HepG2 (cell line): ENCODE measurements around the gene SLC29A2. TPM values are rescaled to one million over a fixed set of nuclear protein-coding genes. Genes with fewer than 3 reads are reported as not detected.

ENCODE experiments used
- AGO2 ChIP-seq: fragments of 200-400 bp; formaldehyde crosslinking; optimal IDR thresholded peaks from 2 replicates; pipeline ENCODE3; 2017; ENCODE audit warnings: mild to moderate bottlenecking, low read depth, low read length, moderate library complexity
- HNRNPUL1 ChIP-seq: fragments of 200-400 bp; formaldehyde crosslinking; IDR thresholded peaks from 2 replicates; pipeline ENCODE4 v1.6.1; 2017; ENCODE audit warnings: low read depth, mild to moderate bottlenecking, low read length, moderate library complexity
- HOXD1 ChIP-seq: sonication (generic); formaldehyde crosslinking; IDR thresholded peaks from 2 replicates; pipeline ENCODE4 v1.5.0; 2020; ENCODE audit warnings: missing genetic modification reagents
- IRX3 ChIP-seq: sonication (generic); formaldehyde crosslinking; IDR thresholded peaks from 2 replicates; pipeline ENCODE4 v1.8.1; 2023; ENCODE audit warnings: mild to moderate bottlenecking, low read depth, missing genetic modification reagents, borderline replicate concordance
- KDM2A ChIP-seq: sonication (generic); formaldehyde crosslinking; IDR thresholded peaks from 2 replicates; pipeline ENCODE4 v1.4.0; 2020; ENCODE audit warnings: low read depth, missing genetic modification reagents, borderline replicate concordance
- MYNN ChIP-seq: sonication (generic); formaldehyde crosslinking; IDR thresholded peaks from 2 replicates; pipeline ENCODE4 v1.4.0; 2020; ENCODE audit warnings: mild to moderate bottlenecking, low read depth, missing genetic modification reagents
- NFE2L1 ChIP-seq: sonication (generic); formaldehyde crosslinking; IDR thresholded peaks from 2 replicates; pipeline ENCODE4 v1.4.0; 2020; ENCODE audit warnings: missing genetic modification reagents, mild to moderate bottlenecking, borderline replicate concordance
- NFE2L2 ChIP-seq: fragments of 150-350 bp; IDR thresholded peaks from 2 replicates; pipeline ENCODE4 v1.6.1; 2014; ENCODE audit warnings: low read length
- NPAS2 ChIP-seq: sonication (generic); formaldehyde crosslinking; IDR thresholded peaks from 2 replicates; pipeline ENCODE4 v1.8.0; 2022; ENCODE audit warnings: mild to moderate bottlenecking, missing genetic modification reagents, borderline replicate concordance
- TBX2 ChIP-seq: sonication (generic); formaldehyde crosslinking; IDR thresholded peaks from 2 replicates; pipeline ENCODE4 v1.5.0; 2020; ENCODE audit warnings: missing genetic modification reagents, mild to moderate bottlenecking, borderline replicate concordance
- THAP7 ChIP-seq: sonication (generic); formaldehyde crosslinking; IDR thresholded peaks from 2 replicates; pipeline ENCODE4 v1.8.1; 2023; ENCODE audit warnings: mild to moderate bottlenecking, missing genetic modification reagents
- ZFP37 ChIP-seq: sonication (generic); formaldehyde crosslinking; IDR thresholded peaks from 2 replicates; pipeline ENCODE4 v1.4.0; 2020; ENCODE audit warnings: missing genetic modification reagents, borderline replicate concordance
- ZFP90 ChIP-seq: sonication (generic); formaldehyde crosslinking; IDR thresholded peaks from 2 replicates; pipeline ENCODE4 v1.8.0; 2022; ENCODE audit warnings: missing genetic modification reagents, mild to moderate bottlenecking, inconsistent platforms, borderline replicate concordance
- ZKSCAN1 ChIP-seq: fragments of 150-350 bp; IDR thresholded peaks from 2 replicates; pipeline ENCODE4 v1.6.1; 2014; ENCODE audit warnings: low read length
- ZNF333 ChIP-seq: sonication (generic); formaldehyde crosslinking; IDR thresholded peaks from 2 replicates; pipeline ENCODE4 v1.4.0; 2020; ENCODE audit warnings: mild to moderate bottlenecking, missing genetic modification reagents, borderline replicate concordance
- ZNF354B ChIP-seq: sonication (generic); formaldehyde crosslinking; IDR thresholded peaks from 2 replicates; pipeline ENCODE4 v1.8.0; 2022; ENCODE audit warnings: mild to moderate bottlenecking, missing genetic modification reagents
- ZNF383 ChIP-seq: sonication (generic); formaldehyde crosslinking; IDR thresholded peaks from 2 replicates; pipeline ENCODE4 v1.4.0; 2020; ENCODE audit warnings: missing genetic modification reagents, mild to moderate bottlenecking, borderline replicate concordance
- ZNF407 ChIP-seq: sonication (generic); formaldehyde crosslinking; IDR thresholded peaks from one replicate; pipeline ENCODE4 v1.5.1; 2020; ENCODE audit warnings: mild to moderate bottlenecking, missing genetic modification reagents; ENCODE audit errors: not compliant biosample characterization
- ZNF746 ChIP-seq: sonication (generic); formaldehyde crosslinking; IDR thresholded peaks from 2 replicates; pipeline ENCODE4 v1.8.0; 2022; ENCODE audit warnings: mild to moderate bottlenecking, missing genetic modification reagents
- ZNF841 ChIP-seq: sonication (generic); formaldehyde crosslinking; IDR thresholded peaks from 2 replicates; pipeline ENCODE4 v1.8.1; 2023; ENCODE audit warnings: missing genetic modification reagents, borderline replicate concordance
- polyA plus RNA-seq, 8 experiments: library from polyadenylated mRNA; depleted of rRNA in 3 of 8; stranded (reverse) in 7 of 8; unstranded in 1 of 8; fragments of >200 nt; fragmentation: Illumina TruSeq in 4 of 8; extraction: Trizol in 4 of 8; gene quantifications; 2 replicates each; pipeline versions ENCODE4 v1.2.1 to v1.2.3, GENCODE V29; 2011 to 2016; ENCODE audit warnings: low read depth in 4 of 8, missing spikeins in 1 of 8, mixed read lengths in 1 of 8; ENCODE audit not compliant: insufficient read depth in 1 of 8
- total RNA-seq, 5 experiments: library from RNA; depleted of rRNA; stranded (reverse); fragments of >200 nt; fragmentation: Illumina TruSeq; extraction: Trizol; gene quantifications; 2 replicates each; pipeline ENCODE4 v1.2.3, GENCODE V29; 2016; ENCODE audit warnings: low read depth in 1 of 5

The SLC29A2 gene
- total and polyA plus RNA-seq, 2 of the 13 experiments (the other 11 are each of a cell fraction or from before 2014, with no cell fraction given), result 0.63 to 0.66 TPM

- TF ChIP-seq ZNF407 (CRISPR knock-in tag) (no peak), ZNF841 (CRISPR knock-in tag) (no peak), MYNN (CRISPR knock-in tag) (no peak), THAP7 (no peak), NFE2L2 (no peak), HNRNPUL1 (no peak), ZNF746 (CRISPR knock-in tag) (0 out of 2 replicates have a peak, but pooled peaks have one; percentile 24), NPAS2 (CRISPR knock-in tag) (no peak), ZFP37 (no peak), KDM2A (CRISPR knock-in tag) (peak; percentile 88), TBX2 (CRISPR knock-in tag) (no peak), ZNF383 (CRISPR knock-in tag) (no peak), ZNF354B (CRISPR knock-in tag) (no peak), HOXD1 (no peak), ZFP90 (CRISPR knock-in tag) (no peak), ZKSCAN1 (no peak), IRX3 (no peak), NFE2L1 (CRISPR knock-in tag) (no peak), AGO2 (no peak), ZNF333 (no peak)
These were observed 37.1 kb upstream of the SLC29A2 start (continued) for GRCh38 chr11:66408488-66409214.
